ENCODE measurements around the gene RACGAP1. TPM values are rescaled to one million over a fixed set of nuclear protein-coding genes. Genes with fewer than 3 reads are reported as not detected.

Gene RACGAP1
- polyA plus RNA-seq, 3 donors: 3.1 to 5.4 (median 3.6) TPM

- no peaks in the 10 kb centered on the region for H3K79me2 ChIP-seq (ENCODE audit: insufficient read depth, low read length)
- no peak for TF ChIP-seq CTCF (IDR thresholded peaks at IDR 0.05)
- H4K20me1 ChIP-seq (ENCODE audit: insufficient read depth, low read length): no peaks in the 10 kb centered on the region
- H3K9me3 Mint-ChIP-seq: peaks cover 0 to 1% (median 0%) of the 10 kb centered on the region in 7 donors
- no peak overlapping the region for H3K4me3 ChIP-seq (replicated peaks in 1 of 3; ENCODE audit: low read depth in 2 of 3, low read length in 3 of 3)
- no peak for DNase-seq
- H3K4me2 ChIP-seq (replicated peaks; ENCODE audit: extremely low read depth, low read length, poor library complexity, severe bottlenecking): no peak overlapping the region
- peaks cover 16% of the 10 kb centered on the region for H3K4me1 Mint-ChIP-seq
- 75% methylated on average over 1 of the region's 1 CpG for WGBS (ENCODE audit: insufficient coverage)
- peaks cover 0 to 19% of the 10 kb centered on the region in 2 donors for H3K27me3 ChIP-seq (ENCODE audit: control insufficient read depth in 2 of 2, insufficient read depth in 2 of 2, low read length in 2 of 2)
- no peaks in the 10 kb centered on the region for H3K36me3 Mint-ChIP-seq
- no peaks in the 10 kb centered on the region for H3K9me3 ChIP-seq (replicated peaks in 1 of 2; ENCODE audit: control insufficient read depth in 1 of 2, insufficient read depth in 1 of 2, low read length in 2 of 2)
- no peak overlapping the region for H3K4me3 Mint-ChIP-seq
- H3K9ac ChIP-seq (ENCODE audit: insufficient read depth, low read length, poor library complexity, severe bottlenecking): no peak overlapping the region
- H3K36me3 ChIP-seq (replicated peaks in 1 of 2; ENCODE audit: control insufficient read depth in 1 of 2, insufficient read depth in 2 of 2, low read length in 2 of 2): no peaks in the 10 kb centered on the region
- no peak overlapping the region for H3K27ac Mint-ChIP-seq
- peaks cover 8 to 34% (median 19%) of the 10 kb centered on the region in 3 donors for H3K27me3 Mint-ChIP-seq (ENCODE audit: low read depth in 3 of 3)
- H3K27ac ChIP-seq (ENCODE audit: low read depth in 1 of 2, low read length in 2 of 2): no peak overlapping the region
- peaks cover 4 to 9% of the 10 kb centered on the region in 2 donors for H3K4me1 ChIP-seq (ENCODE audit: control insufficient read depth in 1 of 2, insufficient read depth in 2 of 2, low read length in 2 of 2)
- intact Hi-C loops (cut with micrococcal nuclease): no loop called here
- H2AFZ ChIP-seq (ENCODE audit: insufficient read depth, low read depth, low read length, poor library complexity, severe bottlenecking): no peak overlapping the region
These were observed 85.6 kb downstream of the RACGAP1 start for GRCh38 chr12:49939707-49940106.

DNA sequence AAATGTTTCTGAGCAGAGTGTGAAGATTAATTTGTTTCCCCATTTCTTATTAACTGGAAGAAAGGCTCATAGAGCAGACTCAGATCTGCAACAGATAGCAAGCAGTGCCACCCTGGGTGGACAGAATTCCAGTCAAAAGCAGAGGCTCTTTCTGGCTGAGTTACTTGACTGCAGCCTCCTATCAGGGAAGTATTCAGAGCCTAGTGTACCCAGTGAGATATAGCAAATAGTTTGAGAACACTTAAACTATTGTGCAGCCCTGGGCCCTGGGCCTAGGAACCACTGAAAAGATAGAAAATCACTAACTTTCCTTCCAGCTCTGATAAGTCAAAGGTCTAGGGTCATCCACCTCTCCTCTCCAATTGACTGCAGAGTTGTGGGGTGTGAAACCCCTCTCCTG is 86.0 kb downstream of the RACGAP1 start:
- Histone ChIP-seq H3K9ac (ENCODE audit: insufficient read depth, low read length, poor library complexity, severe bottlenecking) (no peak overlapping the region), H3K4me1 (ENCODE audit: control insufficient read depth in 1 of 2, insufficient read depth in 2 of 2, low read length in 2 of 2) (peaks cover 4 to 5% of the 10 kb centered on the region in 2 donors), H3K27me3 (ENCODE audit: control insufficient read depth in 2 of 2, insufficient read depth in 2 of 2, low read length in 2 of 2) (peaks cover 0 to 17% of the 10 kb centered on the region in 2 donors), H3K79me2 (ENCODE audit: insufficient read depth, low read length) (no peaks in the 10 kb centered on the region), H3K9me3 (replicated peaks in 1 of 2; ENCODE audit: control insufficient read depth in 1 of 2, insufficient read depth in 1 of 2, low read length in 2 of 2) (no peaks in the 10 kb centered on the region), H3K27ac (ENCODE audit: low read depth in 1 of 2, low read length in 2 of 2) (no peak overlapping the region), H3K4me2 (replicated peaks; ENCODE audit: extremely low read depth, low read length, poor library complexity, severe bottlenecking) (no peak overlapping the region), H4K20me1 (ENCODE audit: insufficient read depth, low read length) (no peaks in the 10 kb centered on the region), H3K36me3 (replicated peaks in 1 of 2; ENCODE audit: control insufficient read depth in 1 of 2, insufficient read depth in 2 of 2, low read length in 2 of 2) (no peaks in the 10 kb centered on the region), H3K4me3 (replicated peaks in 1 of 3; ENCODE audit: low read depth in 2 of 3, low read length in 3 of 3) (no peak overlapping the region), H2AFZ (ENCODE audit: insufficient read depth, low read depth, low read length, poor library complexity, severe bottlenecking) (no peak overlapping the region)
- intact Hi-C loops (cut with micrococcal nuclease): no loop called here
- Mint-ChIP-seq H3K9me3 (peaks cover 0 to 1% (median 0%) of the 10 kb centered on the region in 7 donors), H3K27ac (no peak overlapping the region), H3K27me3 (ENCODE audit: low read depth in 3 of 3) (peaks cover 5 to 32% (median 17%) of the 10 kb centered on the region in 3 donors), H3K36me3 (no peaks in the 10 kb centered on the region), H3K4me1 (peaks cover 12% of the 10 kb centered on the region), H3K4me3 (no peak overlapping the region)
- no peak for TF ChIP-seq CTCF (IDR thresholded peaks at IDR 0.05)
- no peak for DNase-seq

Other genes with a start within 250 kb of the RACGAP1 start
- 10 to 100 TPM in 1 of 3 donors, 1 to 10 TPM in 2; 3.7 to 14.9 (median 6.8) TPM for gene NCKAP5L, start 197.1 kb downstream of the RACGAP1 start, polyA plus RNA-seq
- 1 to 10 TPM in 2 of 3 donors, under 1 TPM in 1; 0.71 to 1.2 (median 1.0) TPM for gene BCDIN3D, start 182.4 kb downstream of the RACGAP1 start, polyA plus RNA-seq
- gene FAIM2, start 121.6 kb downstream of the RACGAP1 start, polyA plus RNA-seq: not detected
- not detected for gene AQP2, start 74.8 kb downstream of the RACGAP1 start, polyA plus RNA-seq
- not detected for gene AQP5, start 63.6 kb downstream of the RACGAP1 start, polyA plus RNA-seq
- gene AQP6, start 52.5 kb downstream of the RACGAP1 start, polyA plus RNA-seq: under 1 TPM in 1 of 3 donors, not detected in 2; 0.04 TPM
- gene ASIC1, start 32.1 kb upstream of the RACGAP1 start, polyA plus RNA-seq: not detected
- gene SMARCD1, start 59.8 kb upstream of the RACGAP1 start, polyA plus RNA-seq: 10 to 100 TPM in 1 of 3 donors, 1 to 10 TPM in 2; 3.7 to 41.9 (median 7.8) TPM
- under 1 TPM in 1 of 3 donors, not detected in 2; 0.08 TPM for gene GPD1, start 78.5 kb upstream of the RACGAP1 start, polyA plus RNA-seq
- 100 to 1,000 TPM in 2 of 3 donors, 10 to 100 TPM in 1; 63.8 to 257 (median 231) TPM for gene COX14, start 86.7 kb upstream of the RACGAP1 start, polyA plus RNA-seq
- gene CERS5, start 141.9 kb upstream of the RACGAP1 start, polyA plus RNA-seq: 10 to 100 TPM; 30.6 to 44.4 (median 38.7) TPM

Data from CD14-positive monocyte (primary cell).